Osteocyte (in vitro differentiated cells): ENCODE results near the gene PGAP3. TPM values are rescaled to one million over a fixed set of nuclear protein-coding genes. Genes with fewer than 3 reads are reported as not detected.

Experiments used
- DNase-seq: peaks from one replicate; pipeline ENCODE4 v3.0.0; 2021; ENCODE audit warnings: mixed read lengths; ENCODE audit not compliant: unreplicated experiment; ENCODE audit errors: extremely low spot score
- H3K27ac Mint-ChIP-seq: one replicate; pipeline ENCODE4 v1.8.0; 2021; ENCODE audit warnings: mild to moderate bottlenecking, mixed read lengths; ENCODE audit not compliant: unreplicated experiment
- H3K27me3 Mint-ChIP-seq: one replicate; pipeline ENCODE4 v1.8.0; 2021; ENCODE audit warnings: mixed read lengths; ENCODE audit not compliant: unreplicated experiment
- H3K36me3 Mint-ChIP-seq: one replicate; pipeline ENCODE4 v1.8.0; 2021; ENCODE audit warnings: mixed read lengths; ENCODE audit not compliant: unreplicated experiment
- H3K4me1 Mint-ChIP-seq: one replicate; pipeline ENCODE4 v1.8.0; 2021; ENCODE audit warnings: mixed read lengths; ENCODE audit not compliant: unreplicated experiment
- H3K4me3 Mint-ChIP-seq: one replicate; pipeline ENCODE4 v1.8.0; 2021; ENCODE audit warnings: mild to moderate bottlenecking, moderate library complexity, mixed read lengths; ENCODE audit not compliant: unreplicated experiment
- H3K9me3 Mint-ChIP-seq: one replicate; pipeline ENCODE4 v1.8.0; 2021; ENCODE audit warnings: mixed read lengths; ENCODE audit not compliant: unreplicated experiment
- total RNA-seq: library from RNA; stranded (reverse); gene quantifications from 2 replicates; pipeline ENCODE4 v1.2.1, GENCODE V29; 2021
- TF ChIP-seq, protein P1 (sequence below): fragments of 200-600 bp; sonication (generic); IDR thresholded peaks from 2 replicates; pipeline ENCODE4 v1.5.0; 2021; ENCODE audit warnings: antibody characterized with exemption, mild to moderate bottlenecking, moderate library complexity

Gene PGAP3
- total RNA-seq, 1 donor from 2014 or later = 33.8 TPM

DNA sequence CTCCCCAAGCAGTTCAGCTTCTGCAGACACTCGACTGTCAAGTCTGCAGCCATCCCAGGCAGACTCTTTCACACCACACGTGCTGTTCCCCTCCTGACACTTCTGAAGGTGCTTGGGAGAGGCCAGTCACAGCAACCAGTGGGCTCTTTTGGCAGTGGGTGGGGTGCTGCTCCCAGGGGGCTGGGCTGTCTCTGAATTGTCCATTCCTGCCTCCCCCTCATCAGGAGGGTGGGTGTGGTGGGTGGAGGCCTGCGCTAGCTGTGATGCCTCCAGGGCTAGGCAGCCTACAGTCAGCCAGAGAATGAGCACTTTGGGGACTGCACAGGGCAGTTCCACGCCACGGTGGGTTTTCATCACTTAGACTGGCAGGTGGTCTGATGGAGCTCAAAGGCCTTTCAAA, 40.6 kb downstream of the PGAP3 start:
- Mint-ChIP-seq H3K9me3 (no peaks in the 10 kb centered on the region), H3K4me1 (peaks cover 31% of the 10 kb centered on the region), H3K36me3 (peaks cover 7% of the 10 kb centered on the region), H3K27me3 (no peaks in the 10 kb centered on the region), H3K4me3 (no peak overlapping the region), H3K27ac (peak overlapping the region; percentile 10)
- DNase-seq = no peak
- TF ChIP-seq, protein P1, sequence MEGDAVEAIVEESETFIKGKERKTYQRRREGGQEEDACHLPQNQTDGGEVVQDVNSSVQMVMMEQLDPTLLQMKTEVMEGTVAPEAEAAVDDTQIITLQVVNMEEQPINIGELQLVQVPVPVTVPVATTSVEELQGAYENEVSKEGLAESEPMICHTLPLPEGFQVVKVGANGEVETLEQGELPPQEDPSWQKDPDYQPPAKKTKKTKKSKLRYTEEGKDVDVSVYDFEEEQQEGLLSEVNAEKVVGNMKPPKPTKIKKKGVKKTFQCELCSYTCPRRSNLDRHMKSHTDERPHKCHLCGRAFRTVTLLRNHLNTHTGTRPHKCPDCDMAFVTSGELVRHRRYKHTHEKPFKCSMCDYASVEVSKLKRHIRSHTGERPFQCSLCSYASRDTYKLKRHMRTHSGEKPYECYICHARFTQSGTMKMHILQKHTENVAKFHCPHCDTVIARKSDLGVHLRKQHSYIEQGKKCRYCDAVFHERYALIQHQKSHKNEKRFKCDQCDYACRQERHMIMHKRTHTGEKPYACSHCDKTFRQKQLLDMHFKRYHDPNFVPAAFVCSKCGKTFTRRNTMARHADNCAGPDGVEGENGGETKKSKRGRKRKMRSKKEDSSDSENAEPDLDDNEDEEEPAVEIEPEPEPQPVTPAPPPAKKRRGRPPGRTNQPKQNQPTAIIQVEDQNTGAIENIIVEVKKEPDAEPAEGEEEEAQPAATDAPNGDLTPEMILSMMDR = no peak

DNA sequence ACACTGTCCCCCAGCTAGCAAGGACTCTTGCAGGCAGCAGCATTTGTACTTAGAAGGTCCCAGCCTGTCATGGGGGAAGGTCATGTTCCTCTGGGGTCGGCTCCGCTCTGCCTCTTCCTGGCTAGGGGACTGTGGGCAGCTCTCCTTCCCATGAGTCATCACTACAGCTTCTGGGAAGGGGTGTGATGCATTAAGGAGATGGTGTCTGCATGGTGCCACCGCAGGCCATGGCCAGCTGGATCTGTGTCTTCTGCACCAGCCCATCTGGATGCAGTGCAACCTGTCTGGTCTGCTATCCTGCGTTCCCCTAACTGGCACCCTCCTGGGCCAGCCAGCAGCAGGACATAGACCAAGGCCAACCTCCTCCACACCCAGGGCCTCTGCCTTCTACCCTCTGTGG, 44.6 kb downstream of the PGAP3 start:
- peaks cover 45% of the 10 kb centered on the region for H3K4me1 Mint-ChIP-seq
- H3K4me3 Mint-ChIP-seq = no peak overlapping the region
- peak overlapping the region; percentile 15 for H3K27ac Mint-ChIP-seq
- TF ChIP-seq, protein P1 = no peak
- H3K36me3 Mint-ChIP-seq = no peaks in the 10 kb centered on the region
- H3K27me3 Mint-ChIP-seq = no peaks in the 10 kb centered on the region
- no peak for DNase-seq
- no peaks in the 10 kb centered on the region for H3K9me3 Mint-ChIP-seq

DNA sequence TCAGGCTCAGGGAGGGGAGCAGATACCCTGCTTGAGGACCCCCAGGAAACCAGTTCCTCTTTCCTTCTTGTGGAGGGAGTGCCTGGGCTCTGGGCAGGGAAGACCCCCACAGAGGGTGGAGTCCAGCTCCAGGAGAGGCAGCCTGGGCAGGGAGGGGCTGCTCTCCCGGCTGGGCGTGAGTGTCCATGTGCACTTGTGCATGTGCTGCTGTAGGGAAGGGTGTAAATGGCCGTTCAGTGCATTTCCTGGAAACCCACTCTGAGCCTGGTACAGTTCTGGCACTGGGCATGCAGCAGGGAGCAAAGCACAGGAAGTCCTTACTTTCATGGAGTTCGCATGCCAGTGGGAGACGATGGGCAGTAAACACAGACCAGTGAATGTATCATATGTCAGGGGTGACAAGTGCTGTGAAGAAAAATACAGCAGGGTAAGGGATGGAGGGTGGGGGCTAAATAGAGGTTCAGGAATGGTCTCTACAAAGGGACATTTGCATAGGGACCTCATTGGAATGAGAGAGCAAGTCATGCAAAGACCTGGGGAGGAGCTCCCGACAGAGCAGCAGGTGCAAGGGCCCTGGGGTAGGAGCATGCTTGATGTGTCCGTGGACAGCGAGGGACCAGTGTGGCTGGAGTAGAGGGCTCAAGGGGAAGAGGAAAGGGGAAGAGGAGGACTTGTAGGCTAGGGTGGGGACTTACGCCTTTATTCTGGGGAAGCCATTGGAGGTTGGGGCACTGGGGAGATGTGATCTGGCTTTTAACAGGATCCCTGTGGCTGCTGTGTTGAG, 45.4 kb downstream of the PGAP3 start:
- H3K36me3 Mint-ChIP-seq = no peaks in the 10 kb centered on the region
- no peak overlapping the region for H3K4me3 Mint-ChIP-seq
- H3K27me3 Mint-ChIP-seq = no peaks in the 10 kb centered on the region
- no peak overlapping the region for H3K27ac Mint-ChIP-seq
- DNase-seq = no peak
- TF ChIP-seq, protein P1 = no peak
- no peaks in the 10 kb centered on the region for H3K9me3 Mint-ChIP-seq
- H3K4me1 Mint-ChIP-seq = peaks cover 52% of the 10 kb centered on the region

- H3K36me3 Mint-ChIP-seq = no peaks in the 10 kb centered on the region
- TF ChIP-seq, protein P1 = no peak
- peaks cover 50% of the 10 kb centered on the region for H3K4me1 Mint-ChIP-seq
Observed at GRCh38 chr17:39641883-39642282, 46.0 kb downstream of the PGAP3 start.

GRCh38 chr17:39641097-39641496, 46.8 kb downstream of the PGAP3 start:
- Mint-ChIP-seq H3K36me3 (no peaks in the 10 kb centered on the region), H3K4me3 (no peak overlapping the region), H3K27me3 (no peaks in the 10 kb centered on the region), H3K27ac (no peak overlapping the region), H3K4me1 (peaks cover 53% of the 10 kb centered on the region), H3K9me3 (no peaks in the 10 kb centered on the region)
- TF ChIP-seq, protein P1 = no peak
- no peak for DNase-seq

More at GRCh38 chr17:39641883-39642282, 46.0 kb downstream of the PGAP3 start:
- Mint-ChIP-seq H3K9me3 (no peaks in the 10 kb centered on the region), H3K4me3 (no peak overlapping the region), H3K27me3 (no peaks in the 10 kb centered on the region), H3K27ac (no peak overlapping the region)
- no peak for DNase-seq
